NCI-H82 treated with DMSO at 0.1 percent for 48 hours (cell line): ENCODE data around the gene ZC3H7A.
A peak's percentile ranks its signal among the peaks of the same experiment; 100 is the strongest.
"Not testable (repeated sequence)": the region's sequence is repeated elsewhere in the genome, so short reads cannot be mapped to it uniquely, and the experiment has no call there.

ENCODE experiments used
- DNase-seq: peaks from one replicate; lab custom pipeline; 2025; ENCODE audit not compliant: unreplicated experiment; lab: John Stamatoyannopoulos, UW

ZC3H7A gene

GRCh38 chr16:11797166-11797956 lies at the start of gene ZC3H7A:
TSS of gene ZC3H7A (minus strand) at chr16:11797258. CDS start at chr16:11782354, 14,904 bp downstream.
- peak; percentile 85 for DNase-seq

GRCh38 chr16:11844499-11844898 lies 47.4 kb upstream of the ZC3H7A start:
- DNase-seq, result no peak

DNA sequence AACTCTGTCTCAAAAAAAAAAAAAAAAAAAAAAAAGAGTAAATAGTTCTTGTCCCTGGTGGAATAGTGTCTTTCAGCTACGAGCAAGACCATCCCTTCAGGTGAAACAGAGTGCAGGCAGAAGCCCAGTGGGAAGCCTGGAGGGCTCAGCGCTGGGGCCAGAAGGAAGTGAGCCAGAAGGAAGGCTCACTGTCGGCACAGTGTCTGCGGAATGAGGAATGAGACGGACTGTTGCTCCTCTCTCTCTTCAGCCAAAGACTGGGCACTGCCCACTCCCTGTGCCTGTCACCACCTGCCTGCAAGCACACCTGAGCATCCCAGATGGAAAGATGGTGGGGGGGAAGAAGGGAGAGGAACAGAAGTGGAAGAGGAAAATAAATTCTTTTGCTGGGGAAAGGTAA lies 46.8 kb upstream of the ZC3H7A start:
- DNase-seq, result no peak

DNA sequence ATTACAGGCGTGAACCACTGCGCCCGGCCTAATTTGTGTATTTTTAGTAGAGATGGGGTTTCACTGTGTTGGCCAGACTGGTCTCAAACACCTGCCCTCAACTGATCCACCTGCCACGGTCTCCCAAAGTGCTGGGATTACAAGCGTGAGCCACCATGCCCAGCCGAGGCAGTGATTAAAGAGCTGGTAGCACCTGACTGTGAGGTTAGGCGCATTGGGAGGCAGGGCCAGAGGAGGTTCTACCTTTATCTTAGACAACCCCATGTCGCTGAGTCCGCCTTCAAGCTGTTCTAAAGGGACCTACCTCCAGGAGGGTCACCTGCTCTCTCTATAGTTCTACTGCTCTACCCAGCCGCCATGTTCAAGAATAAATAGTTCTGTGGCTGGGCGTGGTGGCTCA lies 46.1 kb upstream of the ZC3H7A start:
- no peak for DNase-seq

GRCh38 chr16:11841026-11841425 lies 44.0 kb upstream of the ZC3H7A start:
- no peak for DNase-seq

GRCh38 chr16:11836650-11837244 lies 39.7 kb upstream of the ZC3H7A start:
- peak; percentile 77 for DNase-seq

GRCh38 chr16:11835891-11836649 lies 39.0 kb upstream of the ZC3H7A start:
- peak; percentile 92 for DNase-seq

GRCh38 chr16:11835309-11835708 lies 38.3 kb upstream of the ZC3H7A start:
- no peak for DNase-seq

- DNase-seq, result no peak
These were observed 37.1 kb upstream of the ZC3H7A start for GRCh38 chr16:11833951-11834695.

- no peak for DNase-seq
These were observed 31.6 kb upstream of the ZC3H7A start for GRCh38 chr16:11828696-11829095.

DNA sequence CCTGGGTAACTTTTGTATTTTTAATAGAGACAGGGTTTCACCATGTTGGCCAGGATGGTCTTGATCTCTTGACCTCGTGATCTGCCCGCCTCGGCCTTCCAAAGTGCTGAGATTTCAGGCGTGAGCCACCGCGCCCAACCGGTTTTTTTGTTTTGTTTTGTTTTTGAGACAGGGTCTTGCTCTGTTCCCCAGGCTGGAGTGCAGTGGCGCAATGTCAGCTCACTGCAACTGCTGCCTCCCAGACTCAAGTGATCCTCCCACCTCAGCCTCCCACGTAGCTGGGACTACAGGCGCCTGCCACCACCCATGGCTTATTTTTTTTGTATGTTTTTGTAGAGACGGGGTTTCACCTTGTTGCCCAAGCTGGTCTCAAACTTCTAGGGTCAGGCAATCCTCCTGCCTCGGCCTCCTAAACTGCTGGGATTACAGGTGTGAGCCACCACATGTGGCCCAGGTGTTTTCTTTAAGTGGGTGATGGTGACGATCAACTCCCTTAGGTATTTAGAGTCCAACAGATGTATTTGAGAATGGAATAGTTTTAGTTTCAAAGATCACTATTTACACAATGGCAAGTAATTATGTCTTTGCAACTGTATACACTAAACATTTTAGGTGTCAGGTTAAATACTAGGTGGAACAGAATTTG lies 28.6 kb upstream of the ZC3H7A start:
- DNase-seq, result not testable (repeated sequence)

DNA sequence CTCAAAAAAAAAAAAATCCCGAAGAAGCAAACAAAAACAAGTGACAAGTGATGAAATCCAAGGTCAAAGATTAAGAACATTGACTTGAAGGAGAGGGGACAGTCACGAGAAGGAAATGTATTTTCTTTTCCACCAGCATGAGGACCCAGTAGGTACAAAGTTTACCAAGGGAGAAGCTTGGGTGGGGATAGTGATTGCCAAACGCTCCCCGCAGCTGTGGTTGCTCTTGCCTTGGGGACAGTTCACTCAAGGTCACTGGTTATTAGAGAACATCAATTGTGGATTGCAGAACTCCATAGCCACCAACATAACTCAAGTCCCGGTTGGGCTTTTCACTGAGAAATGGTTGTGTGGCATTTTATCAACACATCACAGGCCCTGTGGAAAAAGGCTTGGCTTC lies 27.3 kb upstream of the ZC3H7A start:
- no peak for DNase-seq

GRCh38 chr16:11823645-11824044 lies 26.6 kb upstream of the ZC3H7A start:
- not testable (repeated sequence) for DNase-seq

GRCh38 chr16:11819798-11820197 lies 22.7 kb upstream of the ZC3H7A start:
- no peak for DNase-seq

DNA sequence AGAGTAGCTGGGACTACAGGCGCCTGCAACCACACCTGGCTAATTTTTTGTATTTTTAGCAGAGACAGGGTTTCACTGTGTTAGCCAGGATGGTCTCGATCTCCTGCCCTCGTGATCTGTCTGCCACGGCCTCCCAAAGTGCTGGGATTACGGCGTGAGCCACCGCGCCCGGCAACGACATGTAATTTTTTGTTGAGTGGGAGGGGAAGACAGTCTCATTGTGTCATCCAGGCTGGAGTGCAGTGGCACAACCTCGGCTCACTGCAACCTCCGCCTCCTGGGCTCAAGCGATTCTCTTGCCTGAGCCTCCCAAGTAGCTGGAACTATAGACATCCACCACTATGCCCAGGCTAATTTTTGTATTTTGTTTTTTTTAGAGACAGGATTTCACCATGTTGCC lies 21.9 kb upstream of the ZC3H7A start:
- not testable (repeated sequence) for DNase-seq

DNA sequence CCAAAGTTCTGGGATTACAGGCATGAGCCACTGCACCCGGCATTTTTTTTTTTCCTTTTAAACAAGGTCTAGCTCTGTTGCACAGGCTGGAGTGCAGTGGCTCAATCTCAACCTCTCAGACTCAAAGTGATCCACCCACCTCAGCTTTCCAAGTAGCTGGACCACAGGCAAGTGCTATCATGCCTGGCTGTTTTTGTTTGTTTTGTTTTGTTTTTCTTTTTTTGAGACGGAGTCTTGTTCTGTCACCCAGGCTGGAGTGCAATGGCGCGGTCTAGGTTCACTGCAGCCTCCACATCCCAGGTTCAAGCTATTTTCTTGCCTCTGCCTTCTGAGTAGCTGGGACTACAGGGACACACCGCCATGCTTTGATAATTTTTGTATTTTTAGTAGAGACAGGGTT lies 19.1 kb upstream of the ZC3H7A start:
- DNase-seq, result no peak

DNA sequence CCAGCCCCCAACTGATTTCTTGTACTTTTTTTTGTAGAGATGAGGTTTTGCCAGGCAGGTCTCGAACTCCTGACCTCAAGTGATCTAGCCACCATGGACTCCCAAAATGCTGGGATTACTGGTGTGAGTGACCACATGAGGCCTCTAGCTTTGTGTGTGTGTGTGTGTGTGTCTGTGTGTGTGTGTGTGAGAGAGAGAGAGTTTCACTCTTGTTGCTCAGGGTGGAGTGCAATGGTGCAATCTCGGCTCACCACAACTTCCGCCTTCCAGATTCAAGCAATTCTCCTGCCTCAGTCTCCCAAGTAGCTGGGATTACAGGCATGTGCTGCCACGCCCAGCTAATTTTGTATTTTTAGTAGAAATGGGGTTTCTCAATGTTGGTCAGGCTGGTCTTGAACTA lies 17.7 kb upstream of the ZC3H7A start:
- DNase-seq, result not testable (repeated sequence)

- DNase-seq, result no peak
These were observed 9.7 kb upstream of the ZC3H7A start for GRCh38 chr16:11806721-11807120.

DNA sequence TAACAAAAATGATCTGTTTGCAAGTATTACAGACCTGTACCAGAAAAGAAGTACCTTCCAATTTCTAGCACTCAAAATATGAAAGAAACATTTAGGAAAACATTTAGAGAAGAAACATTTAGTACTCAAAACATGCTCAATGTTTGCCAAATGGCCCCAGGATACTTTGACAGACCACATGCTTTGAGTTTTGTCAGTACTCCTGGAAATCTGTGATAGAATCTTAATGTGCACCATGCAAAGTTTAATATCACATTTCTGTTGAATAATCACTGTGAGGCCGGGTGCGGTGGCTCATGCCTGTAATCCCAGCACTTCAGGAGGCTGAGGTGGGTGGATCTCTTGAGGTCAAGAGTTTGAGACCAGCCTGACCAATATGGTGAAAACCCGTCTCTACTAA lies 8.5 kb upstream of the ZC3H7A start:
- DNase-seq, result no peak

GRCh38 chr16:11801481-11802021 lies 4.5 kb upstream of the ZC3H7A start:
- DNase-seq, result no peak

GRCh38 chr16:11800382-11800718 lies 3.3 kb upstream of the ZC3H7A start:
- DNase-seq, result no peak
